Measurements from ENCODE around the gene NCBP2.

Gene NCBP2

DNA sequence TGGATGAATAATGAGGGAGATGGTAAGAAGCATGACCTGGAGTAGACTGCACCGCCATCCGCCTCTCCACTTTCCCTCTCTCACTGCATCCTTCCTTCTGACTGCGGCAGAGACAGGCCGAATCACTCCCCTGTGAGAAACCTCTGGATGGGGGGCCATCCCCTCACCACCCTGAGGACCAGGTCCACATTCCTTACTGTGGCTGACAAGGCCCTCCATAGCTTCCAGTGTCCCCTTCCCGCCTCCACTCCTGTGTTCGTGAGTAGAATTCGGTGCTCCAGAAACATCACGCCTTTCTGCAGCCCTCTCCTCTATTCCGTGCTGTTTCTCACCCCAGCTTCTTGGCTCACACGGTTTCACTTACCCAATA lies 23.5 kb upstream of the NCBP2 start:
- no peak for ATAC-seq
- TF ChIP-seq ZNF565 (CRISPR knock-in tag; conservative IDR thresholded peaks at IDR 0.05; ENCODE audit: low read depth) (no peak), ZFP30 (CRISPR knock-in tag; IDR thresholded peaks at IDR 0.05) (no peak), ESRRG (CRISPR knock-in tag; IDR thresholded peaks at IDR 0.05) (no peak), OSR1 (CRISPR knock-in tag; IDR thresholded peaks at IDR 0.05) (no peak), ARNTL (CRISPR knock-in tag; IDR thresholded peaks at IDR 0.05; ENCODE audit: borderline replicate concordance, low read depth) (no peak), TSHZ2 (CRISPR knock-in tag; IDR thresholded peaks at IDR 0.05) (no peak), ZC3H10 (CRISPR knock-in tag; IDR thresholded peaks at IDR 0.05) (no peak), TCF4 (CRISPR knock-in tag; IDR thresholded peaks at IDR 0.05; ENCODE audit: borderline replicate concordance) (no peak), CREB5 (CRISPR knock-in tag; IDR thresholded peaks at IDR 0.05; ENCODE audit: low read depth) (no peak), BACH2 (CRISPR knock-in tag; IDR thresholded peaks at IDR 0.05; ENCODE audit: borderline replicate concordance) (no peak), CSDC2 (CRISPR knock-in tag; IDR thresholded peaks at IDR 0.05) (no peak), GLIS3 (CRISPR knock-in tag; IDR thresholded peaks at IDR 0.05) (no peak), ZNF8 (CRISPR knock-in tag; IDR thresholded peaks at IDR 0.05) (no peak)
- TF ChIP-seq, protein P1, sequence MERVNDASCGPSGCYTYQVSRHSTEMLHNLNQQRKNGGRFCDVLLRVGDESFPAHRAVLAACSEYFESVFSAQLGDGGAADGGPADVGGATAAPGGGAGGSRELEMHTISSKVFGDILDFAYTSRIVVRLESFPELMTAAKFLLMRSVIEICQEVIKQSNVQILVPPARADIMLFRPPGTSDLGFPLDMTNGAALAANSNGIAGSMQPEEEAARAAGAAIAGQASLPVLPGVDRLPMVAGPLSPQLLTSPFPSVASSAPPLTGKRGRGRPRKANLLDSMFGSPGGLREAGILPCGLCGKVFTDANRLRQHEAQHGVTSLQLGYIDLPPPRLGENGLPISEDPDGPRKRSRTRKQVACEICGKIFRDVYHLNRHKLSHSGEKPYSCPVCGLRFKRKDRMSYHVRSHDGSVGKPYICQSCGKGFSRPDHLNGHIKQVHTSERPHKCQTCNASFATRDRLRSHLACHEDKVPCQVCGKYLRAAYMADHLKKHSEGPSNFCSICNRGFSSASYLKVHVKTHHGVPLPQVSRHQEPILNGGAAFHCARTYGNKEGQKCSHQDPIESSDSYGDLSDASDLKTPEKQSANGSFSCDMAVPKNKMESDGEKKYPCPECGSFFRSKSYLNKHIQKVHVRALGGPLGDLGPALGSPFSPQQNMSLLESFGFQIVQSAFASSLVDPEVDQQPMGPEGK (CRISPR knock-in tag; IDR thresholded peaks at IDR 0.05; ENCODE audit: borderline replicate concordance), result no peak
- TF ChIP-seq, protein P2, sequence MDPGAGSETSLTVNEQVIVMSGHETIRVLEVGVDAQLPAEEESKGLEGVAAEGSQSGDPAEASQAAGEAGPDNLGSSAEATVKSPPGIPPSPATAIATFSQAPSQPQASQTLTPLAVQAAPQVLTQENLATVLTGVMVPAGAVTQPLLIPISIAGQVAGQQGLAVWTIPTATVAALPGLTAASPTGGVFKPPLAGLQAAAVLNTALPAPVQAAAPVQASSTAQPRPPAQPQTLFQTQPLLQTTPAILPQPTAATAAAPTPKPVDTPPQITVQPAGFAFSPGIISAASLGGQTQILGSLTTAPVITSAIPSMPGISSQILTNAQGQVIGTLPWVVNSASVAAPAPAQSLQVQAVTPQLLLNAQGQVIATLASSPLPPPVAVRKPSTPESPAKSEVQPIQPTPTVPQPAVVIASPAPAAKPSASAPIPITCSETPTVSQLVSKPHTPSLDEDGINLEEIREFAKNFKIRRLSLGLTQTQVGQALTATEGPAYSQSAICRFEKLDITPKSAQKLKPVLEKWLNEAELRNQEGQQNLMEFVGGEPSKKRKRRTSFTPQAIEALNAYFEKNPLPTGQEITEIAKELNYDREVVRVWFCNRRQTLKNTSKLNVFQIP (CRISPR knock-in tag; IDR thresholded peaks at IDR 0.05; ENCODE audit: borderline replicate concordance, low read depth), result no peak
- TF ChIP-seq, protein P3, sequence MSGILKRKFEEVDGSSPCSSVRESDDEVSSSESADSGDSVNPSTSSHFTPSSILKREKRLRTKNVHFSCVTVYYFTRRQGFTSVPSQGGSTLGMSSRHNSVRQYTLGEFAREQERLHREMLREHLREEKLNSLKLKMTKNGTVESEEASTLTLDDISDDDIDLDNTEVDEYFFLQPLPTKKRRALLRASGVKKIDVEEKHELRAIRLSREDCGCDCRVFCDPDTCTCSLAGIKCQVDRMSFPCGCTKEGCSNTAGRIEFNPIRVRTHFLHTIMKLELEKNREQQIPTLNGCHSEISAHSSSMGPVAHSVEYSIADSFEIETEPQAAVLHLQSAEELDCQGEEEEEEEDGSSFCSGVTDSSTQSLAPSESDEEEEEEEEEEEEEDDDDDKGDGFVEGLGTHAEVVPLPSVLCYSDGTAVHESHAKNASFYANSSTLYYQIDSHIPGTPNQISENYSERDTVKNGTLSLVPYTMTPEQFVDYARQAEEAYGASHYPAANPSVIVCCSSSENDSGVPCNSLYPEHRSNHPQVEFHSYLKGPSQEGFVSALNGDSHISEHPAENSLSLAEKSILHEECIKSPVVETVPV (CRISPR knock-in tag; IDR thresholded peaks at IDR 0.05), result no peak

DNA sequence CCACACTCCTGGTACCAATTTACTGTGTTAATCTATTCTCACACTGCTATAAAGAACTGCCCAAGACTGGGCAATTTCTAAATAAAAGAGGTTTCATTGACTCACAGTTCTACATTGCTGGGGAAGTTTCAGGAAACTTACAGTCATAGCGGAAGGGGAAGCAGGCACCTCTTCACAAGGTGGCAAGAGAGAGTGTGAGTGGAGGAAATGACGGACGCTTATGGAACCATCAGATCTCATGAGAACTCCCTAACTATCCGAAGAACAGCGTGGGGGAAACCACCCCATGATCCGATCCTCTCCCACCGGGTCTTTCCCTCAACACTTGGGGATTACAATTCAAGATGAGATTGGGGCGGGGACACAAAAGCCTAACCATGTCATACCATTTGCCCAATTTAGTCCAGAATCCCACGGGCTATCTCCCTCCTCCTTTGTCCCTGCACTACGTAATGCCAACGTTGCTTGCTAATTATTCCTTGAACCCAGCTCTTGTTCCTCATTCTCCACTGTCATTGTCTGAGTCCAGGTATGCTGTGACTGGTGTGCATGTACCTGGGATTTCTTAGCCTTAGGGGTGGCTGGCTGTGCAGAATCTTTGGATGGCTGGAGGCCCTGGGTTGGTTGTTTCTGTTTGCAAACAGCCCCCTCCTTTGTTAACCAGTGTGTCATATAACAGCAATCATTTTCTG lies 22.9 kb upstream of the NCBP2 start:
- TF ChIP-seq, protein P2 (CRISPR knock-in tag; IDR thresholded peaks at IDR 0.05; ENCODE audit: borderline replicate concordance, low read depth), result no peak
- TF ChIP-seq ARNTL (CRISPR knock-in tag; IDR thresholded peaks at IDR 0.05; ENCODE audit: borderline replicate concordance, low read depth) (no peak), ZFP3 (CRISPR knock-in tag; IDR thresholded peaks at IDR 0.05) (no peak), PPARA (CRISPR knock-in tag; IDR thresholded peaks at IDR 0.05; ENCODE audit: borderline replicate concordance) (no peak), ESRRG (CRISPR knock-in tag; IDR thresholded peaks at IDR 0.05) (no peak), BACH2 (CRISPR knock-in tag; IDR thresholded peaks at IDR 0.05; ENCODE audit: borderline replicate concordance) (no peak), TCF4 (CRISPR knock-in tag; IDR thresholded peaks at IDR 0.05; ENCODE audit: borderline replicate concordance) (no peak)
- TF ChIP-seq, protein P3 (CRISPR knock-in tag; IDR thresholded peaks at IDR 0.05), result no peak
- no peak for ATAC-seq
